DOHH2 (cell line): ENCODE data around the gene CTDSPL.

Experiments used
- H3F3A ChIP-seq: fragments of 200-600 bp; sonication (generic), shearing (Covaris generic); 2 replicates; pipeline ENCODE4 v1.6.0; 2016; ENCODE audit warnings: antibody characterized with exemption, mild to moderate bottlenecking; ENCODE audit not compliant: control insufficient read depth, insufficient read depth
- H3K27ac ChIP-seq: fragments of 200-600 bp; sonication (generic); 2 replicates; pipeline ENCODE4 v1.5.1; 2014; ENCODE audit warnings: low read depth, mild to moderate bottlenecking, low read length, moderate library complexity
- H3K27me3 ChIP-seq: fragments of 200-600 bp; sonication (generic); 2 replicates; pipeline ENCODE4 v1.6.1; 2014; ENCODE audit warnings: mild to moderate bottlenecking, low read length, mixed read lengths; ENCODE audit not compliant: control insufficient read depth
- H3K36me3 ChIP-seq: fragments of 200-600 bp; sonication (generic); 2 replicates; pipeline ENCODE4 v1.6.1; 2014; ENCODE audit warnings: mild to moderate bottlenecking, low read length, moderate library complexity, mixed read lengths; ENCODE audit not compliant: control insufficient read depth
- H3K4me1 ChIP-seq: fragments of 200-600 bp; sonication (generic); 2 replicates; pipeline ENCODE4 v1.6.1; 2014; ENCODE audit warnings: mild to moderate bottlenecking, low read length, mixed read lengths; ENCODE audit not compliant: control insufficient read depth
- H3K4me2 ChIP-seq: fragments of 200-600 bp; sonication (generic); 2 replicates; pipeline ENCODE4 v1.6.0; 2014; ENCODE audit warnings: mild to moderate bottlenecking, low read length, moderate library complexity
- H3K4me3 ChIP-seq: fragments of 200-600 bp; sonication (generic); 2 replicates; pipeline ENCODE4 v1.5.1; 2014; ENCODE audit warnings: mild to moderate bottlenecking, low read length, mixed read lengths
- H3K79me2 ChIP-seq: fragments of 200-600 bp; sonication (generic); 2 replicates; pipeline ENCODE4 v1.6.1; 2014; ENCODE audit warnings: mild to moderate bottlenecking, low read length, mixed read lengths; ENCODE audit not compliant: control insufficient read depth
- H3K9me2 ChIP-seq: fragments of 200-600 bp; sonication (generic); replicated peaks from 2 replicates; pipeline ENCODE4 v1.6.1; 2014; ENCODE audit warnings: mild to moderate bottlenecking, low read length, mixed read lengths; ENCODE audit not compliant: control insufficient read depth
- H3K9me3 ChIP-seq: fragments of 200-600 bp; sonication (generic); 2 replicates; pipeline ENCODE4 v1.6.1; 2014; ENCODE audit warnings: antibody characterized with exemption, low read length, mixed read lengths; ENCODE audit not compliant: control insufficient read depth, insufficient read depth
- H4K20me1 ChIP-seq: fragments of 200-600 bp; sonication (generic); 2 replicates; pipeline ENCODE4 v1.6.0; 2014; ENCODE audit warnings: low read depth, mild to moderate bottlenecking, antibody characterized with exemption, low read length, moderate library complexity; ENCODE audit not compliant: control insufficient read depth, insufficient read depth
- CTCF ChIP-seq: fragments of 200-600 bp; sonication (generic); IDR thresholded peaks from one replicate; pipeline ENCODE4 v1.5.1; 2014; ENCODE audit warnings: antibody characterized with exemption, mild to moderate bottlenecking, low read depth, low read length; ENCODE audit not compliant: poor library complexity, severe bottlenecking
- EZH2phosphoT487 ChIP-seq: fragments of 200-600 bp; sonication (generic); IDR thresholded peaks from 2 replicates; pipeline ENCODE4 v1.6.1; 2017; ENCODE audit warnings: borderline replicate concordance, mild to moderate bottlenecking, antibody characterized with exemption, low read length, moderate library complexity, mixed read lengths

CTDSPL gene

GRCh38 chr3:37909067-37909911 lies 47.6 kb downstream of the CTDSPL start:
- Histone ChIP-seq H3K27ac (no peak overlapping the region), H3K79me2 (no peaks in the 10 kb centered on the region), H3K4me3 (no peak overlapping the region), H3K4me1 (no peaks in the 10 kb centered on the region), H3K4me2 (no peak overlapping the region), H3K27me3 (peaks cover 36% of the 10 kb centered on the region), H3K36me3 (no peaks in the 10 kb centered on the region), H3K9me3 (no peaks in the 10 kb centered on the region), H4K20me1 (no peaks in the 10 kb centered on the region), H3F3A (no peaks in the 10 kb centered on the region), H3K9me2 (no peaks in the 10 kb centered on the region)
- TF ChIP-seq EZH2phosphoT487 (no peak), CTCF (no peak)

GRCh38 chr3:37910671-37911400 lies 49.2 kb downstream of the CTDSPL start:
- no peak for TF ChIP-seq EZH2phosphoT487
- TF ChIP-seq CTCF, result no peak
- Histone ChIP-seq H3F3A (no peaks in the 10 kb centered on the region), H3K4me2 (no peak overlapping the region), H3K4me1 (no peaks in the 10 kb centered on the region), H3K27me3 (peaks cover 30% of the 10 kb centered on the region), H3K4me3 (no peak overlapping the region), H4K20me1 (no peaks in the 10 kb centered on the region), H3K27ac (no peak overlapping the region), H3K36me3 (no peaks in the 10 kb centered on the region), H3K79me2 (no peaks in the 10 kb centered on the region), H3K9me3 (no peaks in the 10 kb centered on the region), H3K9me2 (no peaks in the 10 kb centered on the region)

GRCh38 chr3:37912052-37912733 lies 50.5 kb downstream of the CTDSPL start:
- Histone ChIP-seq H3K4me2 (no peak overlapping the region), H3K27me3 (peaks cover 30% of the 10 kb centered on the region), H3K79me2 (no peaks in the 10 kb centered on the region), H3K9me2 (no peaks in the 10 kb centered on the region), H3K36me3 (no peaks in the 10 kb centered on the region), H3K27ac (no peak overlapping the region), H4K20me1 (no peaks in the 10 kb centered on the region), H3K4me1 (no peaks in the 10 kb centered on the region), H3K9me3 (no peaks in the 10 kb centered on the region), H3K4me3 (no peak overlapping the region), H3F3A (no peaks in the 10 kb centered on the region)
- no peak for TF ChIP-seq CTCF
